Glomerular visceral epithelial cell (primary cell): ENCODE measurements around the gene LIPH.
"Not testable (repeated sequence)": the region's sequence is repeated elsewhere in the genome, so short reads cannot be mapped to it uniquely, and the experiment has no call there.

Experiments
- DNase-seq: peaks from one replicate; pipeline ENCODE4 v3.0.0-alpha.2; 2016; ENCODE audit errors: extremely low spot score

LIPH gene

GRCh38 chr3:185552358-185552877 lies at the start of gene LIPH:
TSS of gene LIPH (minus strand) at chr3:185552588. CDS start at chr3:185552471, 117 bp downstream.
- DNase-seq, result peak; percentile 22

GRCh38 chr3:185595526-185595925 lies 43.1 kb upstream of the LIPH start:
- DNase-seq, result no peak

- no peak for DNase-seq
These were observed 41.7 kb upstream of the LIPH start for GRCh38 chr3:185594073-185594472.

GRCh38 chr3:185586686-185587039 lies 34.3 kb upstream of the LIPH start:
- DNase-seq, result no peak

- peak; percentile 99 for DNase-seq
These were observed 33.7 kb upstream of the LIPH start, which contains the start of gene SENP2 for GRCh38 chr3:185585859-185586685. TSS of gene SENP2 (plus strand) at chr3:185586295. CDS start at chr3:185586414, 119 bp downstream.

GRCh38 chr3:185585518-185585858 lies 33.1 kb upstream of the LIPH start:
- peak; percentile 2 for DNase-seq

- DNase-seq, result no peak
These were observed 32.3 kb upstream of the LIPH start for GRCh38 chr3:185584686-185585085.

- no peak for DNase-seq
These were observed 31.5 kb upstream of the LIPH start for GRCh38 chr3:185583925-185584324.

- no peak for DNase-seq
These were observed 30.5 kb upstream of the LIPH start for GRCh38 chr3:185582871-185583270.

GRCh38 chr3:185582236-185582635 lies 29.8 kb upstream of the LIPH start:
- DNase-seq, result no peak

- DNase-seq, result peak; percentile 66
These were observed 22.9 kb upstream of the LIPH start for GRCh38 chr3:185575108-185575869.

- DNase-seq, result no peak
These were observed 19.8 kb upstream of the LIPH start for GRCh38 chr3:185572183-185572582.

GRCh38 chr3:185561958-185562357 lies 9.6 kb upstream of the LIPH start:
- no peak for DNase-seq

GRCh38 chr3:185561374-185561943 lies 9.1 kb upstream of the LIPH start:
- no peak for DNase-seq

GRCh38 chr3:185560676-185561075 lies 8.3 kb upstream of the LIPH start:
- no peak for DNase-seq

- no peak for DNase-seq
These were observed 7.3 kb upstream of the LIPH start for GRCh38 chr3:185559706-185560090.

GRCh38 chr3:185558395-185558794 lies 6.0 kb upstream of the LIPH start:
- peak; percentile 47 for DNase-seq

- not testable (repeated sequence) for DNase-seq
These were observed 4.3 kb upstream of the LIPH start for GRCh38 chr3:185556640-185557039.

- DNase-seq, result no peak
These were observed 3.5 kb upstream of the LIPH start for GRCh38 chr3:185555860-185556347.

GRCh38 chr3:185555101-185555501 lies 2.7 kb upstream of the LIPH start:
- no peak for DNase-seq

GRCh38 chr3:185549651-185550111 lies 2.7 kb downstream of the LIPH start:
- DNase-seq, result no peak

- peak; percentile 81 for DNase-seq
These were observed 3.3 kb downstream of the LIPH start for GRCh38 chr3:185549122-185549521.
